ENCODE results near the gene TUBA1C.

TUBA1C gene

DNA sequence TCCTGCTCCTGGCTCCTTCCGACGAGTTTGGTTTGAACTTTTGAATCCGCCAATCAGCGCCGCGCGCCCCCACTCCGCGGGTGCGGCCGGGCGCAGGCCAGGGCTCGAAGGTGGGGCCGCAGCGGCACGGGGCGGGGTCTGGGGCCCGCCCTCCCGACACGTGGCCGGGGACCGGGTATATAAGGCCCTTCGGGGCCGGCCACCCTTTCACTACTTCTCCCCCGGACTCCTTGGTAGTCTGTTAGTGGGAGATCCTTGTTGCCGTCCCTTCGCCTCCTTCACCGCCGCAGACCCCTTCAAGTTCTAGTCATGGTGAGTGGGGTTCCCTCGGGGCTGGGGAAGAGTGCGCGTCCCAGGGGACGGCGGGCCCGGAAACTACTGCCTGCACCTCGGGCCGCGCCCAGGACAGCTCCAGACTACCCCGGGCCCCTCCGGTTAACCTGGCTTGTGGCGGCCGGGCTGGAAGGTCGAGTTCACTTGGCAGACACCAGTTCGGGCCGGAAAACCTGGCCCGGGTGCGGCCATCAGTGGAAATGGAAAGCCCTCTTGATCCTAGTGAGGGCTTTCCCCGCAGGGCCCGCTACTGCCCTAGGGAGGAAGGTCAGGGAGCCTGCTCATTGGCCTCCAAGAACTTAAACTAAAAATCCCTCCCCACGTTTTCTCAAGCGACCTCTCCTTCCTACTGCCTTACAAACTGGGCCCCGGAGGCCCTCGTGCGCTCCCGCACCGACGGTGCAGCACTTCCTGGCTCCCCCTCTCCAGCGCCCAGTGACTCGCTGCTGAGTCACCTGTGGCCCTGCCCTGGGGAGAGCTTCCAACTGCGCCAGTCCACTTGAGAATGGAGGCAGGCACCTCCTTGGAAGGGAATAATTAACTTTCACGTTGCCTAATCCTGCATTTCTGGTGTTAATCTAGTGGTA is at the start of gene TUBA1C:
Gene TUBA1C (plus strand): TSS at position 210 of the 920 bp plus-strand sequence. CDS start 100 bp downstream, at position 310.
- TF ChIP-seq TEAD4 (IDR thresholded peaks at IDR 0.05) (0 out of 2 replicates have a peak, but pooled peaks have one; percentile 6), YY1 (IDR thresholded peaks at IDR 0.05; ENCODE audit: low read depth) (no peak; the same call in 1 of the 2 replicates), FOXM1 (IDR thresholded peaks at IDR 0.05; ENCODE audit: borderline replicate concordance, low read depth) (peak; percentile 100), TCF12 (IDR thresholded peaks at IDR 0.05; ENCODE audit: low read depth) (peak; percentile 24), EP300 (IDR thresholded peaks at IDR 0.05; ENCODE audit: borderline replicate concordance) (peak; percentile 11; the same call in 1 of the 2 replicates), CEBPB (IDR thresholded peaks at IDR 0.05) (peak; percentile 15; the same call in 1 of the 2 replicates), CREB1 (IDR thresholded peaks at IDR 0.05; ENCODE audit: low read depth) (peak; percentile 34; the same call in 1 of the 2 replicates), RAD21 (IDR thresholded peaks at IDR 0.05; ENCODE audit: low read depth) (no peak), EGR1 (IDR thresholded peaks at IDR 0.05) (no peak), NFIC (IDR thresholded peaks at IDR 0.05) (peak; percentile 48), TAF1 (IDR thresholded peaks at IDR 0.05; ENCODE audit: low read depth) (peak; percentile 74), ZBTB7A (IDR thresholded peaks at IDR 0.05; ENCODE audit: low read depth) (peak; percentile 21)
- TF ChIP-seq, protein P1, sequence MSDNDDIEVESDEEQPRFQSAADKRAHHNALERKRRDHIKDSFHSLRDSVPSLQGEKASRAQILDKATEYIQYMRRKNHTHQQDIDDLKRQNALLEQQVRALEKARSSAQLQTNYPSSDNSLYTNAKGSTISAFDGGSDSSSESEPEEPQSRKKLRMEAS (IDR thresholded peaks at IDR 0.05): peak; percentile 94
- TF ChIP-seq, protein P2, sequence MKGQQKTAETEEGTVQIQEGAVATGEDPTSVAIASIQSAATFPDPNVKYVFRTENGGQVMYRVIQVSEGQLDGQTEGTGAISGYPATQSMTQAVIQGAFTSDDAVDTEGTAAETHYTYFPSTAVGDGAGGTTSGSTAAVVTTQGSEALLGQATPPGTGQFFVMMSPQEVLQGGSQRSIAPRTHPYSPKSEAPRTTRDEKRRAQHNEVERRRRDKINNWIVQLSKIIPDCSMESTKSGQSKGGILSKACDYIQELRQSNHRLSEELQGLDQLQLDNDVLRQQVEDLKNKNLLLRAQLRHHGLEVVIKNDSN (IDR thresholded peaks at IDR 0.05): peak; percentile 94
- TF ChIP-seq, protein P3, sequence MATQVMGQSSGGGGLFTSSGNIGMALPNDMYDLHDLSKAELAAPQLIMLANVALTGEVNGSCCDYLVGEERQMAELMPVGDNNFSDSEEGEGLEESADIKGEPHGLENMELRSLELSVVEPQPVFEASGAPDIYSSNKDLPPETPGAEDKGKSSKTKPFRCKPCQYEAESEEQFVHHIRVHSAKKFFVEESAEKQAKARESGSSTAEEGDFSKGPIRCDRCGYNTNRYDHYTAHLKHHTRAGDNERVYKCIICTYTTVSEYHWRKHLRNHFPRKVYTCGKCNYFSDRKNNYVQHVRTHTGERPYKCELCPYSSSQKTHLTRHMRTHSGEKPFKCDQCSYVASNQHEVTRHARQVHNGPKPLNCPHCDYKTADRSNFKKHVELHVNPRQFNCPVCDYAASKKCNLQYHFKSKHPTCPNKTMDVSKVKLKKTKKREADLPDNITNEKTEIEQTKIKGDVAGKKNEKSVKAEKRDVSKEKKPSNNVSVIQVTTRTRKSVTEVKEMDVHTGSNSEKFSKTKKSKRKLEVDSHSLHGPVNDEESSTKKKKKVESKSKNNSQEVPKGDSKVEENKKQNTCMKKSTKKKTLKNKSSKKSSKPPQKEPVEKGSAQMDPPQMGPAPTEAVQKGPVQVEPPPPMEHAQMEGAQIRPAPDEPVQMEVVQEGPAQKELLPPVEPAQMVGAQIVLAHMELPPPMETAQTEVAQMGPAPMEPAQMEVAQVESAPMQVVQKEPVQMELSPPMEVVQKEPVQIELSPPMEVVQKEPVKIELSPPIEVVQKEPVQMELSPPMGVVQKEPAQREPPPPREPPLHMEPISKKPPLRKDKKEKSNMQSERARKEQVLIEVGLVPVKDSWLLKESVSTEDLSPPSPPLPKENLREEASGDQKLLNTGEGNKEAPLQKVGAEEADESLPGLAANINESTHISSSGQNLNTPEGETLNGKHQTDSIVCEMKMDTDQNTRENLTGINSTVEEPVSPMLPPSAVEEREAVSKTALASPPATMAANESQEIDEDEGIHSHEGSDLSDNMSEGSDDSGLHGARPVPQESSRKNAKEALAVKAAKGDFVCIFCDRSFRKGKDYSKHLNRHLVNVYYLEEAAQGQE (IDR thresholded peaks at IDR 0.05; ENCODE audit: low read depth): no peak; the same call in 1 of the 2 replicates

DNA sequence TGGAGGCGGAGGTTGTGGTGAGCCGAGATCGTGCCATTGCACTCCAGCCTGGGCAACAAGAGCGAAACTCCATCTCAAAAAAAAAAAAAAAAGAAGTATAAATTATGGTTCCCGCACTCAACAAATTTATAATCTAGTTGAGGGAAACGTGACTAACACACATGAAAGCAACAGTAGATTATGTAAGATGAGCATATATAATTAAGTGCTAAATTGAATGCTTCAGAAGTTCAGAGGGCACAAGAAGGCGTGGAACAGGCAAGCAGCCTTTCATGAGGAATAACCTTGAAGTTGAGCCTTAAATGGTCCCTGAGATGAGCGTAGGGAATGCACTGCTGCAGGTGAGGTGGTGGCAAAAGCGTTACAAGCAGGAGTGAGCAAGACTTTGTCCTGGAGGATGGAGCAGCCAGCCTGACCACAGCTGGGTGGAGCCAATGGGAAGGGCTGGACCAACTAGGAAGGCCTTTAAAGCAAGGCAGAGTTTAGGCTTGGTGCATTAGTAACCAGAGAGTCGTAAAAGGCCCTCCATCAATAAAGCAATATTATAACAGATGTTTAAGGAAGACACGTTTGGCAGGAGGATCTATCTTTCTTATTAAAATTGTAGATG is 45.4 kb upstream of the TUBA1C start:
- TF ChIP-seq EP300 (IDR thresholded peaks at IDR 0.05; ENCODE audit: borderline replicate concordance) (no peak), TCF12 (IDR thresholded peaks at IDR 0.05; ENCODE audit: low read depth) (no peak), ZBTB7A (IDR thresholded peaks at IDR 0.05; ENCODE audit: low read depth) (no peak), TEAD4 (IDR thresholded peaks at IDR 0.05) (no peak), EGR1 (IDR thresholded peaks at IDR 0.05) (no peak), RAD21 (IDR thresholded peaks at IDR 0.05; ENCODE audit: low read depth) (no peak), CEBPB (IDR thresholded peaks at IDR 0.05) (no peak), TAF1 (IDR thresholded peaks at IDR 0.05; ENCODE audit: low read depth) (no peak), YY1 (IDR thresholded peaks at IDR 0.05; ENCODE audit: low read depth) (no peak), NFIC (IDR thresholded peaks at IDR 0.05) (no peak)
- TF ChIP-seq, protein P2 (IDR thresholded peaks at IDR 0.05): no peak
- TF ChIP-seq, protein P3 (IDR thresholded peaks at IDR 0.05; ENCODE audit: low read depth): no peak

DNA sequence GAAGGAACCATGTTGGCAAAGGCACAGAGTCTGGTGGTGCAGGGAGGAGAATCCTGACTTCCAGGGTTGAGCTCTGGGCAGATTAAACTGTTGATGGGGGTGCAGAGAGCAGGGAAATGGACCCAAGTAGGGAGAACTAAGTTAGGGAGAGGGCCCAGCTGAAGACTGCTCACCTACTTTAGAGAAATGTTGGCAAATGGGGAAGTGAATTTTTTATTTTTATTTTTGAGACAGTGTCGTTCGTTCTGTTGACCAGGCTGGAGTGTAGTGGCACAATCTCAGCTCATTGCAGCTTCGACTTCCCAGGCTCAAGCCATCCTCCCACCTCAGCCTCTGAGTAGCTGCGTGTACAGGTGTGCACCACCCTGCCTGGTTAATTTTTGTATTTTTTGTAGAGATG is 43.9 kb upstream of the TUBA1C start:
- TF ChIP-seq, protein P1 (IDR thresholded peaks at IDR 0.05): no peak
- no peak for TF ChIP-seq CREB1 (IDR thresholded peaks at IDR 0.05; ENCODE audit: low read depth)

DNA sequence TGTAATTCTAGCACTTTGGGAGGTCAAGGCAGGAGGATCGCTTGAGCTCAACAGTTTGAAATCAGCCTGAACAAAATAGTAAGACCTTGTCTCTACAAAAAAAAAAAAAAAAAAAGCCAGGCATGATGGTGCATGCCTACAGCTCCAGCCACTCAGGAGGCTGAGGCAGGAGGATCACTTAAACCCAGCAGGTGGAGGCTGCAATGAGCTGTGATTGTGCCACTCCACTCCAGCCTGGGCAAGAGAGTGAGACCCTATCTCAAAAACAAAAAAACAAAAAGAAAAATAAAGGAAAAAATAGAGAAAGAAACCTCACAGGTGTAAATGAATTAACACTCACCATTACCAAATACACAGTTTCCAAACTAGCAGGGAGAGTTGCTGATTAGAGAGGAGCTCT is 41.8 kb upstream of the TUBA1C start:
- no peak for TF ChIP-seq NFIC (IDR thresholded peaks at IDR 0.05)
- TF ChIP-seq, protein P1 (IDR thresholded peaks at IDR 0.05): no peak
- no peak for TF ChIP-seq FOXM1 (IDR thresholded peaks at IDR 0.05; ENCODE audit: borderline replicate concordance, low read depth)
- TF ChIP-seq, protein P3 (IDR thresholded peaks at IDR 0.05; ENCODE audit: low read depth): no peak
- no peak for TF ChIP-seq TEAD4 (IDR thresholded peaks at IDR 0.05)
- no peak for TF ChIP-seq YY1 (IDR thresholded peaks at IDR 0.05; ENCODE audit: low read depth)
- TF ChIP-seq, protein P2 (IDR thresholded peaks at IDR 0.05): no peak
- TF ChIP-seq TAF1 (IDR thresholded peaks at IDR 0.05; ENCODE audit: low read depth): no peak
- TF ChIP-seq CREB1 (IDR thresholded peaks at IDR 0.05; ENCODE audit: low read depth): no peak
- no peak for TF ChIP-seq EGR1 (IDR thresholded peaks at IDR 0.05)
- TF ChIP-seq TCF12 (IDR thresholded peaks at IDR 0.05; ENCODE audit: low read depth): no peak
- no peak for TF ChIP-seq CEBPB (IDR thresholded peaks at IDR 0.05)
- TF ChIP-seq EP300 (IDR thresholded peaks at IDR 0.05; ENCODE audit: borderline replicate concordance): no peak
- no peak for TF ChIP-seq RAD21 (IDR thresholded peaks at IDR 0.05; ENCODE audit: low read depth)
